ENCODE measurements around the gene DEDD.
"Not testable (repeated sequence)": the region's sequence is repeated elsewhere in the genome, so short reads cannot be mapped to it uniquely, and the experiment has no call there.

The DEDD gene

DNA sequence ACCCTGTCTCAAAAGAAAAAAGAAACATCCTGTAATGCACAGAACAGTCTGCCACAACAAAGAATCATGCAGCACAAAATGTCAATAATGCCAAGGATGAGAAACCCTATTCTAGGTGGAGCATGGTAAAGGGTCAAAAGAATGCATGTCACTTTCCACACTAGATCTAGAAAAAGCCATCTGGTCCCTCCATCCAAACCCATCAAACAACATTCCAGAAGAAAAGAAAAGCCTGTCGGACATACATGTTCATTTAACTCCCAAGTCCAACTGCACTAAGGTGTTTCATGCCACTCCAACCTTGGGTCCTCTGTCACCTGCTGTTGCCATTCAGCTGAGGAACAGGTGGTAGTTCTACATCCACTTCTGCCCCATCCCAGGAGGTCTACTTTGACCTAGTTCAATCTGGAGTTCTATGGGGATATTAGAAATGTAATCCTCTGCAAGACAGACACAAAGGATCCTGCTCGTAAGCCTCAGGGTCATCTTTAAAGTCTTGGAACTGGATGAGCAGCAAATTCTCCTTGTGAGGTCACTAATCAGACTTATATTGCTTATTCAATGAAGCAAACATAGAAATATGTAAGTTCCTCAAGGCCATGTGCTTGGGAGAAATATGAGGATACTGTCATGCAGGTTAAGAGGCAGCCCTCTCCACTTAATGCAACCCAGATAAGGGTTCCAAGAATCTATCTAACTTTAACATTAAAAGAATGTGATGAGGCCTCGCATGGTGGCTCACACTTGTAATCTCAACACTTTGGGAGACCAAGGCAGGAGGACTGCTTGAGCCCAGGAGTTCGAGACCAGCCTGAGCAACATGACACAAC, 3.7 kb downstream of the DEDD start:
- Mint-ChIP-seq H3K4me1 (ENCODE audit: low read depth) (peaks cover 73% of the 10 kb centered on the region), H3K27ac (no peak overlapping the region), H3K9me3 (no peaks in the 10 kb centered on the region), H3K4me3 (no peak overlapping the region), H3K36me3 (ENCODE audit: low read depth) (peaks cover 73% of the 10 kb centered on the region), H3K27me3 (no peaks in the 10 kb centered on the region)
- intact Hi-C loops (cut with micrococcal nuclease) = no loop called here

DNA sequence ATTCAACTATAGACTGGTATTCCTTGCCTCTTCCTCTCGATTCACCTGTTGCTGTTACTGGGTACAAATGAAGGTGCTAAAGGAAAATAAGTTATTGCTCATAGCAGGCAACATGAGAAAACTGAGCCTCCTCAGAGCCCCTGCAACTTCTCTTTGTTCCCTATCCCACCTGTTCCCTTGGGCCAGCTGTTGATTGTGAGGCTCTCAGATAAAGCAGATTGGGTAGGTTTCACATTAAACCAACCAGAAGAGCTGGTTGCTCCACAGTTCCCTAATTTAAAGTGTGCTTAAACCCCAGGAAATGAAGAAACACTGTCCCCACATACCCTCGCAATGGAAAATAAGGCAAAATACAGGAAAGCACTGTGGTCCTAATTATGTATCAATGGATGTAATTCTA, 4.8 kb downstream of the DEDD start:
- Mint-ChIP-seq H3K4me1 (ENCODE audit: low read depth) (peaks cover 84% of the 10 kb centered on the region), H3K9me3 (no peaks in the 10 kb centered on the region), H3K27me3 (no peaks in the 10 kb centered on the region), H3K27ac (peak overlapping the region; percentile 64), H3K36me3 (ENCODE audit: low read depth) (peaks cover 85% of the 10 kb centered on the region), H3K4me3 (no peak overlapping the region)
- intact Hi-C loops (cut with micrococcal nuclease) = no loop called here

DNA sequence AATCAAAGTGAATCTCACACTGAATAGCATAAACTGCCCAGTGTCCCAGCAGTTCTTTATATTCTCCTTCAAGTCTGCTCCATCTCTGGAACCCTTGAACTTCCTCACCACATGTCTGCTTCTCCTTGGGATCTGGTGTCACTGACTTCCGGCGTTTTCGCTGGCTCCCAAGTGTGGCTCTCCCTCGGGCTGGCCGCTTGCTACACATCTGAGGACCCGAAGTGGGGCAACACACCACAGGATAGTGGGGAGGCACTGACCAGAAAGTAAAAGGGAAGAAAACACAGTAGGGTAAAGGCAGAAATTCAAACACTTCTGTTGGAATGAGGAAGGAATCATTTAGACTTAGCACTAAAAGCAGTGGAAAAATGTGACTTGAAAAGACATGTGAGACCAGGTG, 9.5 kb downstream of the DEDD start:
- Mint-ChIP-seq H3K4me1 (ENCODE audit: low read depth) (peaks cover 88% of the 10 kb centered on the region), H3K27ac (peak overlapping the region; percentile 63), H3K4me3 (no peak overlapping the region), H3K9me3 (no peaks in the 10 kb centered on the region), H3K27me3 (no peaks in the 10 kb centered on the region), H3K36me3 (ENCODE audit: low read depth) (peaks cover 95% of the 10 kb centered on the region)
- intact Hi-C loops (cut with micrococcal nuclease) = no loop called here

DNA sequence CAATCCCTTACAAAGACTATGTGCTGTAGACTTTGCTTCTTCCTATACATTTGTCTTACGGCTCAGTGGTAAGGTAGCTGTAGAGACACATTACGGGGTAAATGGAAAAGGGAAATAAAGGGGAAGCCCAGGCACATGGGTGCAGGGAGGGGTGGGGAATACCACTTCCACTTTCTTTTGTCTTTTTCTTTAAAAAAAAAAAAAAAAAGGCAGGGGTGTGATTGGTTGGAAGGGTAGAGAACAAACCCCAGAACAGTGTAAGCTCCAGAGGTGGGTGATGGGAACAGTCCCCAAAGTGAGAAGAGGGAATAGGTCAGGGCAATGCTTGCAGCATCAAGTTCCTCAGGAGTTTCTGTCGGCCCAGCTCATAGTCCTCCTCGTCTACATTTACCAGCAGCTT, 10.6 kb downstream of the DEDD start:
- peaks cover 89% of the 10 kb centered on the region for H3K36me3 Mint-ChIP-seq (ENCODE audit: low read depth)
- no peak overlapping the region for H3K4me3 Mint-ChIP-seq
- peak overlapping the region; percentile 79 for H3K27ac Mint-ChIP-seq
- H3K9me3 Mint-ChIP-seq = no peaks in the 10 kb centered on the region
- peaks cover 80% of the 10 kb centered on the region for H3K4me1 Mint-ChIP-seq (ENCODE audit: low read depth)
- H3K27me3 Mint-ChIP-seq = no peaks in the 10 kb centered on the region
- intact Hi-C loops (cut with micrococcal nuclease) = no loop called here

DNA sequence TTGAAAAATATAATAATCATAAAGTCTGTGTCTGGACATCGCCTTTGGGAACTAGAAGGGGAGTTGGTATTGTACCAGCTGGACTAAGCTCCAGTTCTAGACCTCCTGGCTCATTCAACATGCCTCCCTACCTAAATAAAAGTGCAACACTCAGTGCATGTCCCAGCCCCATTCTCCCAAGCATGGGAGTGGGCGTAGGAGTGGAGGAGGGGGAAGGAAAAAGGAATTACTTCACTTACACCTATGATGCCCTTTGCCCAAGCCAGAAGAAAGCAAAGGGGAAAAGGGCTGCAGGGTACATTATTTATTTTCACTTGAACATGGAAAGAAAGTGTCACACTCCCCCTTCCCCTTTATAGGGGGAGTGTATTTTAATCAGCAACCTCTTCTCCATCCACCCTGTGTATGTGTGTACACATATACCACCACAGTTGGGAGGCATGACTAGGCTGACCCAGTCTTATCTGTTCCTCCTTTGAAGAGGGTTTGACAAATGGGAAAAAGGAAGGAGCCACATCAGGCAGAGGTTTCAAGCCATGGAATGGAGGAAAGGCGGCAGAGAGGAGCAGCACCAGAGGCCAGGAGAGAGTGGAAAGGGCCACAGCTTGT, 11.3 kb downstream of the DEDD start:
- H3K9me3 Mint-ChIP-seq = no peaks in the 10 kb centered on the region
- peaks cover 80% of the 10 kb centered on the region for H3K4me1 Mint-ChIP-seq (ENCODE audit: low read depth)
- intact Hi-C loops (cut with micrococcal nuclease) = no loop called here
- H3K27ac Mint-ChIP-seq = peak overlapping the region; percentile 79
- H3K36me3 Mint-ChIP-seq (ENCODE audit: low read depth) = peaks cover 86% of the 10 kb centered on the region
- peak overlapping the region; percentile 18 for H3K4me3 Mint-ChIP-seq
- H3K27me3 Mint-ChIP-seq = no peaks in the 10 kb centered on the region

DNA sequence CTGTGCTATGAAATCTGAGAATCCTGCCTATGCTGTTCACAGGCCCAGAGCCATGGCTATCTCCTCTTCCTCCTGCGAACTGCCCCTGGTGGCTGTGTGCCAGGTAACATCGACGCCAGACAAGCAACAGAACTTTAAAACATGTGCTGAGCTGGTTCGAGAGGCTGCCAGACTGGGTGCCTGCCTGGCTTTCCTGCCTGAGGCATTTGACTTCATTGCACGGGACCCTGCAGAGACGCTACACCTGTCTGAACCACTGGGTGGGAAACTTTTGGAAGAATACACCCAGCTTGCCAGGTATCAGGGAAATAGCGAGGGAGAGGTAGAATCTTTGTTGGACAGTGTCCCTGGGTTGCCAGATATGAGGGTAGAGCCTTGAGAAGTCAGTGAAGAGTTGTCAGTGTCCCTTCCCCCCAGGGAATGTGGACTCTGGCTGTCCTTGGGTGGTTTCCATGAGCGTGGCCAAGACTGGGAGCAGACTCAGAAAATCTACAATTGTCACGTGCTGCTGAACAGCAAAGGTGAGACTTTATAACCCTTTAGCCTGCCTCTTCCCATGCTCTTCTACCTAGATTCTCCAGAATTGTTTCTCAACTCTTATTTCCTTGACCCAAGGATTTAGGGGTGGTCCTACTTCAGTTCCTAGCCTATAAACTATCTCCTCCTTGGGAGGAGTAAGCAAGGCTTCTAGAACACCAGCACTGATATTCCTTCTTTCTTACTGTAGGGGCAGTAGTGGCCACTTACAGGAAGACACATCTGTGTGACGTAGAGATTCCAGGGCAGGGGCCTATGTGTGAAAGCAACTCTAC, 13.2 kb downstream of the DEDD start:
- Mint-ChIP-seq H3K36me3 (ENCODE audit: low read depth) (peaks cover 78% of the 10 kb centered on the region), H3K9me3 (no peaks in the 10 kb centered on the region), H3K27ac (peak overlapping the region; percentile 97), H3K4me3 (peak overlapping the region; percentile 89), H3K27me3 (no peaks in the 10 kb centered on the region), H3K4me1 (ENCODE audit: low read depth) (peaks cover 86% of the 10 kb centered on the region)
- intact Hi-C loops (cut with micrococcal nuclease) = loop anchor here (2.0 kb wide), 1 partner anchor 14 kb away; the partner anchor contains the start of gene DEDD

DNA sequence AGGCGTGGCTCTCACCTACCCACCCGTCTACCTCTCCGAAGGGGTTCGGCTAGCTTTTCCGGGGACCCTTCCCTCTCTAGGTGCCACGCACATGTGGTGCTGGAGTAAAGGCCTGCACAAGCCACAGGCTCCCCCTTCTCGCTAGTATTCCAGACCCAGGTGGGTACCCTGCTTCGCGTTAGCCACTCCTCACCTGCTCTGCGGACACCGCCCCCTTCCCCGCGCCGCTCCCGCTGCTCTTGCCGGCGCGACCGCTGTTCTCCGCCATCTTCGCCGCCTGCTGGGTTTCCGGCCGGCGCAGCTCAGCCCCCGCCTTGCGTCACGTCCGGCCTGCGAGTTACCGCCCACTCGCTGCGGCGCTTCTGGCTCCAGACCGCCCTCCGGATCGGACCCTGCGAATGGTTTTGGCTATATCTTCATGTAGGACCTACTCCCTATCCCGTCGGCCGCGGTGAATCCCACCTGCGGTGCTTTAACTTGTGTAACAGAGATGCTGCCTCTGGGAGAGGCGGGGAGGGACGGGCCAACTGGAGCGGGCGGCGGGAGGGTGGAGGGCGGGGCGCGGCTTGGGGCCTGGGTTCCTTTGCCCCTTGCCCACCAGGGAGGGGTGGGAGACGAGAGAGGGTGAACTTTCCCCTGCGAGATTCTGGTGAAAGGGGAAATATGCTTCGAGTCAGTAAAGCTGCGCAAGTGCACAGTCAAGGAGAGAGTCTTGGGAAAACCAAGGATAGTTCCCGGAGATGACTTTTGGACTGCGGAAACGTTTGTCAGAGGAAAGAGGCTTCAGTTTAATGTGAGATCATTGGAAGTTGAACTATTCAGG, 14.5 kb downstream of the DEDD start, which contains the start of the genes NIT1 and PFDN2:
NIT1 (plus strand) TSS at position 347 of the 823 bp plus-strand sequence; CDS start at position 419, 72 bp downstream.
PFDN2 (minus strand) TSS at position 279 of the 823 bp plus-strand sequence; CDS start at position 268, 11 bp downstream.
- peaks cover 65% of the 10 kb centered on the region for H3K36me3 Mint-ChIP-seq (ENCODE audit: low read depth)
- H3K27me3 Mint-ChIP-seq = no peaks in the 10 kb centered on the region
- peaks cover 86% of the 10 kb centered on the region for H3K4me1 Mint-ChIP-seq (ENCODE audit: low read depth)
- H3K27ac Mint-ChIP-seq = peak within 1 kb of the TSS; percentile 97
- no peaks in the 10 kb centered on the region for H3K9me3 Mint-ChIP-seq
- H3K4me3 Mint-ChIP-seq = peak within 1 kb of the TSS; percentile 89
- intact Hi-C loops (cut with micrococcal nuclease) = loop anchor here (2.0 kb wide), 1 partner anchor 15 kb away; the partner anchor contains the start of gene DEDD

DNA sequence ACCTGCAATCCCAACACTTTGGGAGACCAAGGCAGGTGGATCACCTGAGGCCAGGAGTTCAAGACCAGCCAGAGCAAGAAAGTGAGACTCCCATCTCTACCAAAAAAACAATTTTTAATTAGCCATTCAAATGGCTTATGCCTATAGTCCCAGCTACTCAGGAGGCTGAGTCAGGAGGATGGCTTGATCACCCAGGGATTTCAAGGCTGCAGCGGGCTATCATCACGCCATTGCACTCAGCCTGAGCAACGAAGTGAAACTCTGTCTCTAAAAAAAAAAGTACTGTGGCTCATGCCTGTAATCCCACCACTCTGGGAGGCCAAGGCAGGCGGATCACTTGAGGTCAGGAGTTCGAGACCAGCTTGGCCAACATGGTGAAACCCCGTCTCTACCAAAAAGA, 16.5 kb downstream of the DEDD start:
- Mint-ChIP-seq H3K36me3 (ENCODE audit: low read depth) (peaks cover 45% of the 10 kb centered on the region), H3K4me1 (ENCODE audit: low read depth) (peaks cover 83% of the 10 kb centered on the region), H3K27ac (peak overlapping the region; percentile 30)
- intact Hi-C loops (cut with micrococcal nuclease); H3K27me3 Mint-ChIP-seq; H3K4me3 Mint-ChIP-seq; H3K9me3 Mint-ChIP-seq: not testable (repeated sequence)

DNA sequence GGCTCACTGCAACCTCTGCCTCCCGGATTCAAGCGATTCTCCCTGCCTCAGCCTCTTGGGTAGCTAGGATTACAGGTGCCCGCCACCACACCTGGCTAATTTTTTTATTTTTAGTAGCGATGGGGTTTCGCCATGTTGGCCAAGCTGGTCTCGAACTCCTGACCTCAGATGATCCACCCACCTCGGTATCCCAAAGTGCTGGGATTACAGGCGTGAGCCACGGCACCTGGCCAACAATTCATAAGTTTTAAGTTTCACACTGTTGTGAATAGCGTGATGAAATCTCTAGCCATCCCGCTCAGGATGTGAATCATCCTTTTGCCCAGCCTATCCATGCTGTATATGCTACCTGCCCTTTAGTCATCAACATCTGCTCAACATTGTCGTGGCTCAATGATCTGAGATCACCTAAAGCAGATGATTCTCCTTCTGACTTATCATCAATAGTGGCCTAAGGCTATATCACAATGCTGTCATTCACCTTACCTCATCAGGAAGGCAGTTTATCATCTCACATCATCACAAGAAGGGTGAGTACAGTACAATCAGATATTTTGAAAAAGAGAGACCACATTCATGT, 17.2 kb downstream of the DEDD start:
- intact Hi-C loops (cut with micrococcal nuclease) = no loop called here
- Mint-ChIP-seq H3K27ac (no peak overlapping the region), H3K9me3 (no peaks in the 10 kb centered on the region), H3K36me3 (ENCODE audit: low read depth) (peaks cover 38% of the 10 kb centered on the region), H3K27me3 (no peaks in the 10 kb centered on the region), H3K4me3 (no peak overlapping the region), H3K4me1 (ENCODE audit: low read depth) (peaks cover 75% of the 10 kb centered on the region)

DNA sequence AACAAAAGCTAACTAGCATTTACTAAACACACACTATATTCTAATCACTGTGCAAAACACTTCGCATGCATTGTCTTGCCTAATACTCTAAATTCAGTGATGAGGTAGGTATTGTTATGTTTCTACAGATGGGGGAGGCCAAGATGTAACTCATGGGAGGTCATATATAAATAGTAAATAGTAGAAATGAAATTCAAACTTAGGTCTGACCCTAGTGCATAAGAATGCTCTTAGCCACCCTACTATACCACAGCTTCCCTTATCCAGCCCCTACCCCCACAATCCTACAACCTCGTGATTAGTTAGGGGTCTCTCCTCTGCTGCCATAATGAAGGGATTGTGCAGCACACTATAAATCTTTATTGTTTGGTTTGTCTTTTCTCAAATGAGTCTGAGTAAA, 17.9 kb downstream of the DEDD start:
- H3K27me3 Mint-ChIP-seq = no peaks in the 10 kb centered on the region
- peaks cover 69% of the 10 kb centered on the region for H3K4me1 Mint-ChIP-seq (ENCODE audit: low read depth)
- peaks cover 35% of the 10 kb centered on the region for H3K36me3 Mint-ChIP-seq (ENCODE audit: low read depth)
- intact Hi-C loops (cut with micrococcal nuclease) = no loop called here
- H3K27ac Mint-ChIP-seq = peak overlapping the region; percentile 19
- no peak overlapping the region for H3K4me3 Mint-ChIP-seq
- no peaks in the 10 kb centered on the region for H3K9me3 Mint-ChIP-seq

DNA sequence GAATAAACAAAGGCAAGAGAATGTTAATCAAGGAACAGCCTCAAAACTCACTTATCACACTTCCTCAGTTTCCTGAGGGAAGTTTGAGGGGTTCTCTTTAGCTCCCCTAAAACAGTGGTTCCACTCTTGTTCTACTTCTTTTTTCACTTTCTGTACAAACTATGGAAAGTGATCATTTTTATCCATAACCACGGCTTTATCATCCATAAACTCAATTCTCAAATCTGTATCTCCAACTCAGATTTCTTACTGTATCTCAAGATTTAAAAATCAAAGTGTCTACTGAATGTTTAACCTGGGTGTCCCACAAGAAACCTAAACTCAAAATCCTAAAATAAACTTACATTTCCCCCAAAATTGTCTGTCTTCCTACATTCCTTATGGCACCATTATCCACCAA, 18.6 kb downstream of the DEDD start:
- Mint-ChIP-seq H3K4me1 (ENCODE audit: low read depth) (peaks cover 63% of the 10 kb centered on the region), H3K4me3 (no peak overlapping the region), H3K27ac (peak overlapping the region; percentile 19), H3K9me3 (no peaks in the 10 kb centered on the region), H3K27me3 (no peaks in the 10 kb centered on the region), H3K36me3 (ENCODE audit: low read depth) (peaks cover 34% of the 10 kb centered on the region)
- intact Hi-C loops (cut with micrococcal nuclease) = no loop called here

DNA sequence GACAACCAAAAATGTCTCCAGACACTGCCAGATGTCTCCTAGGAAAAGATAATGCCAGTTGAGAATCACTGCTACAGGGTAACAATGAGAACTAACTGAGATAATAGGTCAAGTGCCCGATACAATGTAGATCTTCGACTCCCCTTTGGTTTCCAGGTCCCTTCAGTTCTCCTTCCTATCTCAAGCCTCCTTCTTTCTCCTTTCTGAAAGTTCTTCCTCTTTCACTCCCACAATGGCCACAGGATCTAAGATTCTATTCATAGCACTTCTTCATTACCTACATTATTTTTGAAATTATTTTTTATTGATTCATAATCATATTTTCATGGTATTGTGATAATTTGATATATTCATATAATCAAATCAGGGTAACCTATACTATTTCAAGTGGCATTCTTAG, 20.9 kb downstream of the DEDD start:
- Mint-ChIP-seq H3K27ac (peak overlapping the region; percentile 55), H3K27me3 (no peaks in the 10 kb centered on the region), H3K4me3 (no peak overlapping the region), H3K36me3 (ENCODE audit: low read depth) (peaks cover 33% of the 10 kb centered on the region), H3K9me3 (no peaks in the 10 kb centered on the region), H3K4me1 (ENCODE audit: low read depth) (peaks cover 53% of the 10 kb centered on the region)
- intact Hi-C loops (cut with micrococcal nuclease) = no loop called here

DNA sequence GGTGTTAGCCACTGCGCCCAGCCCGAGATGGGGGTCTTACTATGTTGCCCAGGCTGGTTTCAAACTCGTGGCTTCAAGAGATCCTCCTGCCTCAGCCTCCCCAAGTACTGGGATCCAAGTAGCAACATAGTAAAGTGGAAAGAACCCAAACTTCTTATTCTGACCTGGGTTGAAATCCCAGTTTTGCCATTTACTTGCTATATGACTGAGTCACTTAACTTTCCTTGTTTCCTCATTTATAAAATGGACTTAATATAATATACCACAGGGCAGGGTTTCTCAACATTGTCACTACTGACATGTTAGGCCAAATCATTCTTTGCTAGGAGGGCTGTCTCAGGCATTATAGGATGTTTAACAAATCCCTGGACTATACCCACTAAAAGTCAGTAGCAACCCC, 21.4 kb downstream of the DEDD start:
- Mint-ChIP-seq H3K4me3 (no peak overlapping the region), H3K9me3 (no peaks in the 10 kb centered on the region), H3K27ac (peak overlapping the region; percentile 55), H3K4me1 (ENCODE audit: low read depth) (peaks cover 53% of the 10 kb centered on the region), H3K27me3 (no peaks in the 10 kb centered on the region), H3K36me3 (ENCODE audit: low read depth) (peaks cover 33% of the 10 kb centered on the region)
- intact Hi-C loops (cut with micrococcal nuclease) = no loop called here

Measured in dendritic cell treated with granulocyte-macrophage colony-stimulating factor and Interleukin-4, amounts not matched to agents 40 ng/mL and 50 ng/mL, for 4 days (primary cell).